Fibroblast of lung (primary cell): ENCODE measurements around the gene FADS6. TPM values are rescaled to one million over a fixed set of nuclear protein-coding genes. Genes with fewer than 3 reads are reported as not detected.

Experiments used
- DNase-seq, 2 donors: peaks; one replicate each; pipeline versions ENCODE4 v3.0.0 to v3.0.0-alpha.2; 2010; ENCODE audit warnings: low read depth in 2 of 2
- H2AFZ ChIP-seq: 2 replicates; pipeline ENCODE4 v1.5.1; 2012; ENCODE audit warnings: low read length, control low read depth, inconsistent platforms
- H3K27ac ChIP-seq: 2 replicates; pipeline ENCODE4 v1.5.1; 2011; ENCODE audit warnings: low read length, control low read depth; ENCODE audit not compliant: insufficient read depth
- H3K27me3 ChIP-seq: 2 replicates; pipeline ENCODE4 v1.5.1; 2011; ENCODE audit warnings: mild to moderate bottlenecking, low read length; ENCODE audit not compliant: control insufficient read depth, insufficient read depth
- H3K36me3 ChIP-seq: 2 replicates; pipeline ENCODE4 v1.5.1; 2011; ENCODE audit warnings: low read length; ENCODE audit not compliant: control insufficient read depth, insufficient read depth
- H3K4me1 ChIP-seq: 2 replicates; pipeline ENCODE4 v1.5.1; 2011; ENCODE audit warnings: low read length; ENCODE audit not compliant: control insufficient read depth, insufficient read depth; ENCODE audit errors: extremely low read depth
- H3K4me2 ChIP-seq: 2 replicates; pipeline ENCODE4 v1.5.1; 2011; ENCODE audit warnings: low read length, control low read depth; ENCODE audit not compliant: insufficient read depth; ENCODE audit errors: extremely low read depth
- H3K4me3 ChIP-seq, 4 experiments: fragments of 200-600 bp in 1 of 4; sonication (generic) in 1 of 4; replicated peaks in 1 of 4; 2 replicates each; pipeline ENCODE4 v1.5.1; 2011 to 2016; ENCODE audit warnings: low read length in 4 of 4, low read depth in 3 of 4, mild to moderate bottlenecking in 3 of 4, control low read depth in 2 of 4, inconsistent platforms in 1 of 4, mixed read lengths in 1 of 4; ENCODE audit not compliant: insufficient read depth in 1 of 4; ENCODE audit errors: control extremely low read depth in 1 of 4
- H3K79me2 ChIP-seq: 2 replicates; pipeline ENCODE4 v1.5.1; 2012; ENCODE audit warnings: mild to moderate bottlenecking, low read length, inconsistent platforms; ENCODE audit not compliant: control insufficient read depth, insufficient read depth
- H3K9ac ChIP-seq: 2 replicates; pipeline ENCODE4 v1.5.1; 2011; ENCODE audit warnings: mild to moderate bottlenecking, low read length, control low read depth; ENCODE audit not compliant: insufficient read depth
- H3K9me3 ChIP-seq: 2 replicates; pipeline ENCODE4 v1.5.1; 2012; ENCODE audit warnings: low read depth, low read length; ENCODE audit not compliant: control insufficient read depth, insufficient read depth
- H4K20me1 ChIP-seq: 2 replicates; pipeline ENCODE4 v1.5.1; 2011; ENCODE audit warnings: low read length; ENCODE audit not compliant: control insufficient read depth, insufficient read depth; ENCODE audit errors: extremely low read depth
- CTCF ChIP-seq, 2 donors: IDR thresholded peaks in 1 of 2; conservative IDR thresholded peaks in 1 of 2; 1 replicate in 1 of 2; 2 replicates in 1 of 2; pipeline ENCODE4 v1.5.1; 2011 to 2012; ENCODE audit warnings: low read length in 2 of 2, control low read depth in 1 of 2, inconsistent platforms in 1 of 2, low read depth in 1 of 2, mild to moderate bottlenecking in 1 of 2
- EZH2 ChIP-seq: IDR thresholded peaks from 2 replicates; pipeline ENCODE4 v1.5.1; 2012; ENCODE audit warnings: low read length, control low read depth, mild to moderate bottlenecking; ENCODE audit errors: missing control alignments
- polyA plus RNA-seq, 2 donors: library from polyadenylated mRNA; depleted of rRNA in 1 of 2; stranded (reverse) in 1 of 2; unstranded in 1 of 2; fragments of >200 nt; gene quantifications; 2 replicates each; pipeline ENCODE4 v1.2.1, GENCODE V29; 2011 to 2012; ENCODE audit warnings: missing spikeins in 1 of 2
- total RNA-seq: library from RNA; depleted of rRNA; stranded (reverse); fragments of >200 nt; gene quantifications from 2 replicates; pipeline ENCODE4 v1.2.1, GENCODE V29; 2014

FADS6 gene
- total and polyA plus RNA-seq, 2 donors (not counting 1 experiment from before 2014, with no cell fraction given), result not detected

GRCh38 chr17:74924250-74924948, 31.0 kb upstream of the FADS6 start, which contains the start of gene OTOP2:
Gene OTOP2, plus strand, starts transcription at chr17:74924273. Its CDS starts 360 bp downstream, at chr17:74924633.
- Histone ChIP-seq H2AFZ (no peak within 1 kb of the TSS), H3K79me2 (no peaks in the 10 kb centered on the region), H3K4me1 (no peaks in the 10 kb centered on the region), H3K4me3 (no peak within 1 kb of the TSS), H3K9me3 (no peaks in the 10 kb centered on the region), H3K27me3 (peaks cover 56% of the 10 kb centered on the region), H3K4me2 (no peak within 1 kb of the TSS), H4K20me1 (no peaks in the 10 kb centered on the region), H3K27ac (no peak within 1 kb of the TSS), H3K9ac (no peak within 1 kb of the TSS), H3K36me3 (no peaks in the 10 kb centered on the region)
- TF ChIP-seq CTCF (conservative IDR thresholded peaks at IDR 0.05 in 1 of 2, IDR thresholded peaks at IDR 0.05 in 1 of 2; ENCODE audit: low read depth in 1 of 2, low read length in 2 of 2), result no peak
- peak; percentile 96 for TF ChIP-seq EZH2
- DNase-seq, result no peak

- Histone ChIP-seq H4K20me1 (no peaks in the 10 kb centered on the region), H3K9ac (no peak overlapping the region), H3K4me1 (no peaks in the 10 kb centered on the region), H3K4me2 (no peak overlapping the region), H3K79me2 (no peaks in the 10 kb centered on the region), H3K27ac (no peak overlapping the region), H2AFZ (no peak overlapping the region), H3K9me3 (no peaks in the 10 kb centered on the region), H3K27me3 (peaks cover 52% of the 10 kb centered on the region), H3K4me3 (no peak overlapping the region), H3K36me3 (no peaks in the 10 kb centered on the region)
- peak; percentile 16 to 28 for DNase-seq
- TF ChIP-seq EZH2 (no peak), CTCF (conservative IDR thresholded peaks at IDR 0.05 in 1 of 2, IDR thresholded peaks at IDR 0.05 in 1 of 2; ENCODE audit: low read depth in 1 of 2, low read length in 2 of 2) (peak; percentile 44 to 46)
Measured at GRCh38 chr17:74923538-74924249, 30.3 kb upstream of the FADS6 start.

GRCh38 chr17:74922694-74923537, 29.5 kb upstream of the FADS6 start, which contains the start of gene USH1G:
Gene USH1G, minus strand, starts transcription at chr17:74923255. Its CDS starts 182 bp downstream, at chr17:74923073.
- TF ChIP-seq EZH2 (peak; percentile 85), CTCF (conservative IDR thresholded peaks at IDR 0.05 in 1 of 2, IDR thresholded peaks at IDR 0.05 in 1 of 2; ENCODE audit: low read depth in 1 of 2, low read length in 2 of 2) (no peak)
- Histone ChIP-seq H3K27ac (no peak within 1 kb of the TSS), H3K9me3 (no peaks in the 10 kb centered on the region), H3K4me2 (no peak within 1 kb of the TSS), H3K79me2 (no peaks in the 10 kb centered on the region), H3K36me3 (no peaks in the 10 kb centered on the region), H3K9ac (no peak within 1 kb of the TSS), H2AFZ (no peak within 1 kb of the TSS), H3K4me1 (no peaks in the 10 kb centered on the region), H3K4me3 (no peak within 1 kb of the TSS), H3K27me3 (peaks cover 51% of the 10 kb centered on the region), H4K20me1 (no peaks in the 10 kb centered on the region)
- DNase-seq, result peak in 1 of 2 donors; percentile 4
